ENCODE data around the gene VWA2. TPM values are rescaled to one million over a fixed set of nuclear protein-coding genes. Genes with fewer than 3 reads are reported as not detected.

VWA2 gene
- total RNA-seq, 1 experiment from 2014 or later = 1.6 TPM

GRCh38 chr10:114221235-114221634 is 17.8 kb upstream of the VWA2 start:
- Mint-ChIP-seq H3K27ac (no peak overlapping the region), H3K36me3 (ENCODE audit: insufficient read depth in 1 of 3, low read depth in 3 of 3) (no peaks in the 10 kb centered on the region), H3K27me3 (ENCODE audit: low read depth) (peaks cover 6% of the 10 kb centered on the region; the same call in 1 of the 2 replicates), H3K9me3 (no peaks in the 10 kb centered on the region), H3K4me1 (no peaks in the 10 kb centered on the region), H3K4me3 (no peak overlapping the region)
- no peak overlapping the region for H4K5ac ChIP-seq (ENCODE audit: insufficient read length, low read depth, low read length)
- H4K20me1 ChIP-seq (ENCODE audit: control insufficient read depth, insufficient read depth, insufficient read length) = no peaks in the 10 kb centered on the region
- H2BK15ac ChIP-seq (ENCODE audit: low read depth, low read length) = no peak overlapping the region
- no peaks in the 10 kb centered on the region for H3K79me2 ChIP-seq (ENCODE audit: insufficient read depth, low read length)
- H3K23me2 ChIP-seq (ENCODE audit: insufficient read length, low read depth, low read length, poor library complexity, severe bottlenecking) = no peaks in the 10 kb centered on the region
- no peak overlapping the region for H2BK120ac ChIP-seq (ENCODE audit: low read depth, low read length, poor library complexity, severe bottlenecking)
- no peak overlapping the region for H4K91ac ChIP-seq (ENCODE audit: insufficient read length, low read depth, low read length)
- no peak overlapping the region for H3K23ac ChIP-seq (ENCODE audit: insufficient read length, low read depth, low read length)
- no peak overlapping the region for H3K4me2 ChIP-seq (ENCODE audit: insufficient read depth, insufficient read length, low read length)
- no peak overlapping the region for H2BK5ac ChIP-seq (ENCODE audit: insufficient read length, low read length)
- no peak overlapping the region for H3K4ac ChIP-seq (ENCODE audit: low read depth, low read length)
- no CpG with 5 or more reads among the region's 4 CpGs for WGBS (ENCODE audit: extremely low coverage, insufficient read length, low lambda C conversion rate)
- H2BK20ac ChIP-seq (ENCODE audit: low read depth, low read length, poor library complexity, severe bottlenecking) = no peak overlapping the region
- H3K9ac ChIP-seq (ENCODE audit: extremely low read depth, insufficient read length, low read length) = no peak overlapping the region
- H3K79me1 ChIP-seq (ENCODE audit: insufficient read depth, low read depth, low read length, poor library complexity, severe bottlenecking) = no peaks in the 10 kb centered on the region
- no peaks in the 10 kb centered on the region for H3K4me1 ChIP-seq (ENCODE audit: insufficient read depth, low read length)
- no peak overlapping the region for H3K27ac ChIP-seq (ENCODE audit: insufficient read length, low read depth, low read length)
- H2BK12ac ChIP-seq (ENCODE audit: insufficient read length, low read depth, low read length) = no peak overlapping the region
- no peak for DNase-seq
- H4K8ac ChIP-seq (replicated peaks; ENCODE audit: insufficient read length, low read depth, low read length) = no peak overlapping the region
- H2AFZ ChIP-seq (ENCODE audit: low read length) = no peak overlapping the region
- H3K27me3 ChIP-seq (ENCODE audit: insufficient read depth, low read length) = no peaks in the 10 kb centered on the region
- TF ChIP-seq CTCF (conservative IDR thresholded peaks at IDR 0.05) = no peak
- no peak overlapping the region for H2AK5ac ChIP-seq (ENCODE audit: insufficient read length, low read length)
- no peak overlapping the region for H3K14ac ChIP-seq (ENCODE audit: insufficient read depth, low read length)
- no peak overlapping the region for H3K56ac ChIP-seq (ENCODE audit: insufficient read length, low read depth, low read length)
- no peak overlapping the region for H3K18ac ChIP-seq (ENCODE audit: insufficient read length, low read depth, low read length)
- H3K9me3 ChIP-seq (ENCODE audit: control insufficient read depth, low read depth, low read length) = no peaks in the 10 kb centered on the region
- no peak overlapping the region for H3T11ph ChIP-seq (ENCODE audit: low read length)
